Measurements from ENCODE around the gene CBX8.

CBX8 gene

GRCh38 chr17:79797492-79798298 lies 818 bp upstream of the CBX8 start:
- TF ChIP-seq CTCF (IDR thresholded peaks at IDR 0.05; ENCODE audit: low read depth, low read length), result no peak
- peak overlapping the region; percentile 49 for H3K4me3 ChIP-seq (ENCODE audit: low read depth, low read length)

GRCh38 chr17:79796444-79796762 lies 474 bp downstream of the CBX8 start:
- peak overlapping the region; percentile 79 for H3K4me3 ChIP-seq (ENCODE audit: low read depth, low read length)
- no peak for TF ChIP-seq CTCF (IDR thresholded peaks at IDR 0.05; ENCODE audit: low read depth, low read length)

GRCh38 chr17:79795795-79796443 lies 958 bp downstream of the CBX8 start:
- no peak for TF ChIP-seq CTCF (IDR thresholded peaks at IDR 0.05; ENCODE audit: low read depth, low read length)
- peak overlapping the region; percentile 79 for H3K4me3 ChIP-seq (ENCODE audit: low read depth, low read length)

- H3K4me3 ChIP-seq (ENCODE audit: low read depth, low read length), result no peak overlapping the region
- TF ChIP-seq CTCF (IDR thresholded peaks at IDR 0.05; ENCODE audit: low read depth, low read length), result no peak
These were observed 2.0 kb downstream of the CBX8 start for GRCh38 chr17:79794659-79795511.

- TF ChIP-seq CTCF (IDR thresholded peaks at IDR 0.05; ENCODE audit: low read depth, low read length), result no peak
- peak overlapping the region; percentile 61 for H3K4me3 ChIP-seq (ENCODE audit: low read depth, low read length)
These were observed 3.0 kb downstream of the CBX8 start for GRCh38 chr17:79793924-79794304.

- no peak for TF ChIP-seq CTCF (IDR thresholded peaks at IDR 0.05; ENCODE audit: low read depth, low read length)
- H3K4me3 ChIP-seq (ENCODE audit: low read depth, low read length), result peak overlapping the region; percentile 61
These were observed 3.6 kb downstream of the CBX8 start for GRCh38 chr17:79792984-79793923.

Measured in WI38 (cell line).